ENCODE results near the gene DCAF17. TPM values are rescaled to one million over a fixed set of nuclear protein-coding genes. Genes with fewer than 3 reads are reported as not detected.

The DCAF17 gene
- total and polyA plus RNA-seq, 2 of the 13 experiments (the other 11 are each of a cell fraction or from before 2014, with no cell fraction given), result 13.7 to 30.0 TPM

DNA sequence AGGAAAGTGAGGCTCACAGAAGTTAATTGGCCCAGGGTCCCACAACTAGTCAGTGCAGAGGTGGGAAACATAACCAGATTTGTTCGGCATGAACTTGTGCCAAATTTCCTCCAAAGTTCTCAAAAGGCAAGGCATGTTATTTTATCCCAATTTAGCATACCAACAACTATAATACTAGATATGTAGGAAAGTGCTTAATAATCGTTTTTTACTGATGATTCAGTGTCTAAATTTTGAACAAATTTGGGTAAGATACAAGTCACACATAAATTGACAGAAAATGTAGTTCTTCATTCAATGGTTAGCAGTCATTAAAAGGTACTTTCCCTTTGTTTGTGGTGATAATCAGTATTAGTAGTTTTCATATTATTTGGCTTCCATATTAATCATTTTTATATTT lies 49.8 kb downstream of the DCAF17 start:
- Histone ChIP-seq H4K20me1 (ENCODE audit: insufficient read depth, low read length) (no peaks in the 10 kb centered on the region), H3K9me3 (ENCODE audit: low read length) (peaks cover 6% of the 10 kb centered on the region; the same call in 1 of the 2 replicates), H3K79me2 (ENCODE audit: insufficient read depth, low read length) (no peaks in the 10 kb centered on the region), H3K9ac (ENCODE audit: insufficient read depth, low read depth, low read length) (no peak overlapping the region), H3K4me1 (ENCODE audit: insufficient read depth, low read length) (no peaks in the 10 kb centered on the region), H3K4me2 (ENCODE audit: low read depth, low read length) (no peak overlapping the region), H3K27me3 (ENCODE audit: control insufficient read depth in 1 of 2, insufficient read depth in 2 of 2, low read length in 2 of 2) (no peaks in the 10 kb centered on the region), H3K4me3 (replicated peaks in 1 of 3; ENCODE audit: insufficient read depth in 1 of 3, low read depth in 2 of 3, low read length in 3 of 3) (no peak overlapping the region), H3K27ac (ENCODE audit: extremely low read length, insufficient read depth, low read length) (no peak overlapping the region), H2AFZ (ENCODE audit: low read length) (no peak overlapping the region), H3K36me3 (replicated peaks in 1 of 2; ENCODE audit: control insufficient read depth in 1 of 2, insufficient read depth in 2 of 2, low read length in 2 of 2) (peaks cover 4 to 27% of the 10 kb centered on the region in 2 experiments; a peak in 3 of 5 replicates)
- in situ Hi-C loops (cut with HindIII; ENCODE audit: extremely low pct_ligation_motif_present, low pct_unique_long_range_greater_than_20kb), result no loop called here
- no peak for DNase-seq (ENCODE audit: low spot score)
- 58% methylated on average over 2 of the region's 2 CpGs for WGBS (ENCODE audit: low lambda C conversion rate)
- intact Hi-C loops (cut with micrococcal nuclease; ENCODE audit: unreplicated experiment), result no loop called here
- ChIA-PET CTCF (ENCODE audit: low intra/inter-chr PET ratio, low total read pairs) (no interaction called here), POLR2A (no interaction called here)
- ATAC-seq, result no peak
- TF ChIP-seq MAFK (conservative IDR thresholded peaks at IDR 0.05 in 1 of 2, IDR thresholded peaks at IDR 0.05 in 1 of 2; ENCODE audit: low read length in 2 of 2) (peak; percentile 74 to 86), U2AF2 (IDR thresholded peaks at IDR 0.05; ENCODE audit: low read depth, low read length) (no peak), MAFF (IDR thresholded peaks at IDR 0.05; ENCODE audit: low read depth, low read length) (peak; percentile 81), ZNF850 (CRISPR knock-in tag; conservative IDR thresholded peaks at IDR 0.05) (no peak)
- BruUV-seq (replicated peaks), result no TSS peak
- FAIRE-seq, result no peak

DNA sequence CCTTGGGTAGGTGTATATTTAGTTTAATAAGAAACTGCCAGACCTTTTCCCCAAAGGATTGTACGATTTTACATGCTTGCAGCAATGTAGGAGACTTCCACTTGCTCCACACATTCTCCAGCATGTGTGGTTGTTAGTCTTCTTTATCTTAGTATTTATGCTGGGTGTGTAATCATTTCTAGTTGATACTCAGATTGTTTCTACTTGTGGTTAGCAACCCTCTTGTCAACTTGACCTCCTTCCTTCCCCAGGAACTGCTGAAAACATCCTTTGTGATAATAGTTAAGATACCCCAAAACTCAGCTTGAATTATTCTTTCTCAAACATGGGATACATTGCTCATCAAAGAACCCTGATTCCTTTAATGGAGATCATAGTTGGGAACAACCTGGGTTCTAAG lies 51.1 kb downstream of the DCAF17 start:
- ATAC-seq, result no peak
- POLR2A ChIA-PET, result no interaction called here
- WGBS (ENCODE audit: low lambda C conversion rate), result 83% methylated on average over 1 of the region's 1 CpG

More for the DNA sequence above, 51.1 kb downstream of the DCAF17 start:
- Histone ChIP-seq H3K9me3 (ENCODE audit: low read length) (peaks cover 12% of the 10 kb centered on the region; the same call in 1 of the 2 replicates), H3K4me3 (replicated peaks in 1 of 3; ENCODE audit: insufficient read depth in 1 of 3, low read depth in 2 of 3, low read length in 3 of 3) (no peak overlapping the region), H4K20me1 (ENCODE audit: insufficient read depth, low read length) (no peaks in the 10 kb centered on the region), H3K36me3 (replicated peaks in 1 of 2; ENCODE audit: control insufficient read depth in 1 of 2, insufficient read depth in 2 of 2, low read length in 2 of 2) (peaks cover 3 to 27% of the 10 kb centered on the region in 2 experiments; a peak in 3 of 5 replicates), H3K79me2 (ENCODE audit: insufficient read depth, low read length) (no peaks in the 10 kb centered on the region), H3K27me3 (ENCODE audit: control insufficient read depth in 1 of 2, insufficient read depth in 2 of 2, low read length in 2 of 2) (no peaks in the 10 kb centered on the region), H3K4me1 (ENCODE audit: insufficient read depth, low read length) (no peaks in the 10 kb centered on the region), H3K9ac (ENCODE audit: insufficient read depth, low read depth, low read length) (no peak overlapping the region), H3K4me2 (ENCODE audit: low read depth, low read length) (no peak overlapping the region), H2AFZ (ENCODE audit: low read length) (no peak overlapping the region), H3K27ac (ENCODE audit: extremely low read length, insufficient read depth, low read length) (no peak overlapping the region)
- DNase-seq (ENCODE audit: low spot score), result no peak
- in situ Hi-C loops (cut with HindIII; ENCODE audit: extremely low pct_ligation_motif_present, low pct_unique_long_range_greater_than_20kb), result no loop called here
- intact Hi-C loops (cut with micrococcal nuclease; ENCODE audit: unreplicated experiment), result no loop called here
- CTCF ChIA-PET (ENCODE audit: low intra/inter-chr PET ratio, low total read pairs), result no interaction called here
- TF ChIP-seq, protein P1, sequence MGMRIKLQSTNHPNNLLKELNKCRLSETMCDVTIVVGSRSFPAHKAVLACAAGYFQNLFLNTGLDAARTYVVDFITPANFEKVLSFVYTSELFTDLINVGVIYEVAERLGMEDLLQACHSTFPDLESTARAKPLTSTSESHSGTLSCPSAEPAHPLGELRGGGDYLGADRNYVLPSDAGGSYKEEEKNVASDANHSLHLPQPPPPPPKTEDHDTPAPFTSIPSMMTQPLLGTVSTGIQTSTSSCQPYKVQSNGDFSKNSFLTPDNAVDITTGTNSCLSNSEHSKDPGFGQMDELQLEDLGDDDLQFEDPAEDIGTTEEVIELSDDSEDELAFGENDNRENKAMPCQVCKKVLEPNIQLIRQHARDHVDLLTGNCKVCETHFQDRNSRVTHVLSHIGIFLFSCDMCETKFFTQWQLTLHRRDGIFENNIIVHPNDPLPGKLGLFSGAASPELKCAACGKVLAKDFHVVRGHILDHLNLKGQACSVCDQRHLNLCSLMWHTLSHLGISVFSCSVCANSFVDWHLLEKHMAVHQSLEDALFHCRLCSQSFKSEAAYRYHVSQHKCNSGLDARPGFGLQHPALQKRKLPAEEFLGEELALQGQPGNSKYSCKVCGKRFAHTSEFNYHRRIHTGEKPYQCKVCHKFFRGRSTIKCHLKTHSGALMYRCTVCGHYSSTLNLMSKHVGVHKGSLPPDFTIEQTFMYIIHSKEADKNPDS (CRISPR knock-in tag; IDR thresholded peaks at IDR 0.05), result no peak
- TF ChIP-seq YEATS2 (CRISPR knock-in tag; IDR thresholded peaks at IDR 0.05; ENCODE audit: borderline replicate concordance), result no peak
- TF ChIP-seq, protein P2, sequence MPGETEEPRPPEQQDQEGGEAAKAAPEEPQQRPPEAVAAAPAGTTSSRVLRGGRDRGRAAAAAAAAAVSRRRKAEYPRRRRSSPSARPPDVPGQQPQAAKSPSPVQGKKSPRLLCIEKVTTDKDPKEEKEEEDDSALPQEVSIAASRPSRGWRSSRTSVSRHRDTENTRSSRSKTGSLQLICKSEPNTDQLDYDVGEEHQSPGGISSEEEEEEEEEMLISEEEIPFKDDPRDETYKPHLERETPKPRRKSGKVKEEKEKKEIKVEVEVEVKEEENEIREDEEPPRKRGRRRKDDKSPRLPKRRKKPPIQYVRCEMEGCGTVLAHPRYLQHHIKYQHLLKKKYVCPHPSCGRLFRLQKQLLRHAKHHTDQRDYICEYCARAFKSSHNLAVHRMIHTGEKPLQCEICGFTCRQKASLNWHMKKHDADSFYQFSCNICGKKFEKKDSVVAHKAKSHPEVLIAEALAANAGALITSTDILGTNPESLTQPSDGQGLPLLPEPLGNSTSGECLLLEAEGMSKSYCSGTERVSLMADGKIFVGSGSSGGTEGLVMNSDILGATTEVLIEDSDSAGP (CRISPR knock-in tag; IDR thresholded peaks at IDR 0.05; ENCODE audit: borderline replicate concordance), result no peak
- peak; percentile 40 for FAIRE-seq
- BruUV-seq (replicated peaks), result no TSS peak
